ENCODE results near the gene GPR62.
"Not testable (repeated sequence)": the region's sequence is repeated elsewhere in the genome, so short reads cannot be mapped to it uniquely, and the experiment has no call there.

GPR62 gene

GRCh38 chr3:51955175-51955892, at the start of gene GPR62:
Gene GPR62, plus strand, starts transcription at chr3:51955381. Its CDS starts 272 bp downstream, at chr3:51955653.
- no peak for DNase-seq (ENCODE audit: low read depth)

- DNase-seq (ENCODE audit: low read depth): no peak
These were observed 47.2 kb upstream of the GPR62 start for GRCh38 chr3:51908026-51908425.

- DNase-seq (ENCODE audit: low read depth): no peak
These were observed 38.8 kb upstream of the GPR62 start for GRCh38 chr3:51916418-51916817.

- no peak for DNase-seq (ENCODE audit: low read depth)
These were observed 34.1 kb upstream of the GPR62 start for GRCh38 chr3:51921081-51921578.

GRCh38 chr3:51927061-51927977, 27.9 kb upstream of the GPR62 start:
- DNase-seq (ENCODE audit: low read depth): no peak

- DNase-seq (ENCODE audit: low read depth): no peak
These were observed 26.7 kb upstream of the GPR62 start for GRCh38 chr3:51928438-51928837.

- not testable (repeated sequence) for DNase-seq (ENCODE audit: low read depth)
These were observed 26.2 kb upstream of the GPR62 start for GRCh38 chr3:51928981-51929380.

GRCh38 chr3:51929420-51930003, 25.7 kb upstream of the GPR62 start:
- DNase-seq (ENCODE audit: low read depth): peak; percentile 14

GRCh38 chr3:51930439-51930838, 24.7 kb upstream of the GPR62 start:
- DNase-seq (ENCODE audit: low read depth): no peak

- no peak for DNase-seq (ENCODE audit: low read depth)
These were observed 23.4 kb upstream of the GPR62 start for GRCh38 chr3:51931756-51932155.

GRCh38 chr3:51932471-51933370, 22.5 kb upstream of the GPR62 start:
- no peak for DNase-seq (ENCODE audit: low read depth)

- no peak for DNase-seq (ENCODE audit: low read depth)
These were observed 21.6 kb upstream of the GPR62 start for GRCh38 chr3:51933471-51934138.

- no peak for DNase-seq (ENCODE audit: low read depth)
These were observed 20.9 kb upstream of the GPR62 start for GRCh38 chr3:51934139-51934850.

GRCh38 chr3:51934991-51935885, 19.9 kb upstream of the GPR62 start:
- no peak for DNase-seq (ENCODE audit: low read depth)

- DNase-seq (ENCODE audit: low read depth): no peak
These were observed 19.1 kb upstream of the GPR62 start for GRCh38 chr3:51935886-51936755.

- DNase-seq (ENCODE audit: low read depth): no peak
These were observed 18.2 kb upstream of the GPR62 start for GRCh38 chr3:51937014-51937413.

GRCh38 chr3:51937611-51938450, 17.4 kb upstream of the GPR62 start:
- no peak for DNase-seq (ENCODE audit: low read depth)

Measured in amniotic epithelial cell (primary cell).